GM23338 (cell line): ENCODE results near the gene FBN2. TPM values are rescaled to one million over a fixed set of nuclear protein-coding genes. Genes with fewer than 3 reads are reported as not detected.

Experiments
- ATAC-seq: fragments of 200-7000 bp; cut with Tn5 transposase; 3 replicates; pipeline ENCODE4 v1.9.1; 2020
- DNase-seq: peaks from one replicate; pipeline ENCODE4 v3.0.0-alpha.2; 2015; ENCODE audit warnings: low spot score
- H2AFZ ChIP-seq: fragments of 200-600 bp; sonication (generic); 2 replicates; pipeline ENCODE4 v1.8.0; 2016; ENCODE audit warnings: antibody characterized with exemption, mild to moderate bottlenecking, moderate library complexity
- H3F3A ChIP-seq: fragments of 200-600 bp; sonication (generic); replicated peaks from 2 replicates; pipeline ENCODE4 v1.8.0; 2017; ENCODE audit warnings: antibody characterized with exemption, mixed run types, low read depth
- H3K27ac ChIP-seq: fragments of 200-600 bp; sonication (generic); 2 replicates; pipeline ENCODE4 v1.6.1; 2016; ENCODE audit warnings: low read depth
- H3K27me3 ChIP-seq: fragments of 200-600 bp; sonication (generic); 2 replicates; pipeline ENCODE4 v1.8.0; 2016; ENCODE audit warnings: mild to moderate bottlenecking, mixed run types, moderate library complexity; ENCODE audit not compliant: insufficient read depth
- H3K36me3 ChIP-seq: fragments of 200-600 bp; sonication (generic); 2 replicates; pipeline ENCODE4 v1.8.0; 2016; ENCODE audit warnings: mild to moderate bottlenecking; ENCODE audit not compliant: insufficient read depth
- H3K4me1 ChIP-seq: fragments of 200-600 bp; sonication (generic); 2 replicates; pipeline ENCODE4 v1.8.0; 2016; ENCODE audit warnings: mild to moderate bottlenecking, moderate library complexity; ENCODE audit not compliant: insufficient read depth
- H3K4me2 ChIP-seq: fragments of 200-600 bp; sonication (generic); 2 replicates; pipeline ENCODE4 v1.7.1; 2017; ENCODE audit warnings: mixed run types
- H3K4me3 ChIP-seq: fragments of 200-600 bp; sonication (generic); 2 replicates; pipeline ENCODE4 v1.6.1; 2016; ENCODE audit warnings: mixed run types
- H3K79me2 ChIP-seq: fragments of 200-600 bp; sonication (generic); replicated peaks from 2 replicates; pipeline ENCODE4 v1.8.0; 2017; ENCODE audit warnings: mild to moderate bottlenecking; ENCODE audit not compliant: insufficient read depth
- H3K9me2 ChIP-seq: fragments of 200-600 bp; sonication (generic); 2 replicates; pipeline ENCODE4 v1.8.0; 2017; ENCODE audit not compliant: insufficient read depth
- H4K20me1 ChIP-seq: fragments of 200-600 bp; sonication (generic); replicated peaks from 2 replicates; pipeline ENCODE4 v1.8.0; 2017; ENCODE audit warnings: mild to moderate bottlenecking; ENCODE audit not compliant: insufficient read depth
- H3K27ac Mint-ChIP-seq: 2 replicates; pipeline ENCODE4 v1.8.0; 2020; ENCODE audit warnings: inconsistent platforms, mild to moderate bottlenecking, moderate library complexity, mixed read lengths
- H3K27me3 Mint-ChIP-seq: 3 replicates; pipeline ENCODE4 v1.8.0; 2022; ENCODE audit warnings: low read depth, mild to moderate bottlenecking, moderate library complexity, mixed read lengths, inconsistent platforms; ENCODE audit not compliant: insufficient read depth, poor library complexity
- H3K36me3 Mint-ChIP-seq: 3 replicates; pipeline ENCODE4 v1.8.0; 2021; ENCODE audit warnings: low read depth, mild to moderate bottlenecking, inconsistent platforms, moderate library complexity, mixed read lengths
- H3K4me1 Mint-ChIP-seq: 3 replicates; pipeline ENCODE4 v1.8.0; 2020; ENCODE audit warnings: mild to moderate bottlenecking, inconsistent platforms, mixed read lengths
- H3K4me3 Mint-ChIP-seq: 3 replicates; pipeline ENCODE4 v1.8.0; 2021; ENCODE audit warnings: moderate library complexity, mild to moderate bottlenecking, inconsistent platforms, mixed read lengths
- H3K9me3 Mint-ChIP-seq: 3 replicates; pipeline ENCODE4 v1.8.0; 2020; ENCODE audit warnings: moderate library complexity, mild to moderate bottlenecking, inconsistent platforms, mixed read lengths
- CREB1 ChIP-seq: fragments of 250-450 bp; sonication (Bioruptor Pico); IDR thresholded peaks from 2 replicates; pipeline ENCODE4 v1.5.0; 2020; ENCODE audit warnings: low read depth, mild to moderate bottlenecking, moderate library complexity
- CTCF ChIP-seq, 2 experiments: fragments of 200-600 bp in 1 of 2; sonication (generic) in 1 of 2; conservative IDR thresholded peaks; 2 replicates each; pipeline versions ENCODE4 v1.5.1 to v1.6.1; 2016 to 2017; ENCODE audit warnings: antibody characterized with exemption in 2 of 2, low read depth in 2 of 2, mild to moderate bottlenecking in 2 of 2, moderate library complexity in 1 of 2
- ETS1 ChIP-seq: IDR thresholded peaks from 2 replicates; pipeline ENCODE4 v1.6.1; 2016; ENCODE audit warnings: antibody characterized with exemption
- JUNB ChIP-seq: IDR thresholded peaks from one replicate; pipeline ENCODE4 v1.6.1; 2016; ENCODE audit warnings: antibody characterized with exemption; ENCODE audit not compliant: unreplicated experiment
- REST ChIP-seq: IDR thresholded peaks from one replicate; pipeline ENCODE4 v1.6.1; 2018; ENCODE audit warnings: antibody characterized with exemption; ENCODE audit not compliant: unreplicated experiment
- ZNF114 ChIP-seq: fragments of 250-450 bp; sonication (Bioruptor Pico); IDR thresholded peaks from 2 replicates; pipeline ENCODE4 v1.5.0; 2020; ENCODE audit warnings: mild to moderate bottlenecking, moderate library complexity
- polyA plus RNA-seq: library from polyadenylated mRNA; unstranded; fragments of >200 nt; fragmentation: Nextera tagmentation; extraction: Ambion mirVana; gene quantifications from 2 replicates; pipeline ENCODE4 v1.2.1, GENCODE V29; 2016
- total RNA-seq: library from RNA; depleted of rRNA; stranded (reverse); fragments of >200 nt; shearing (Covaris generic); gene quantifications from 2 replicates; pipeline ENCODE4 v1.2.3, GENCODE V29; 2014

Gene FBN2
- total and polyA plus RNA-seq, 2 experiments from 2014 or later: 2.6 to 13.6 TPM

GRCh38 chr5:128362370-128362769 lies 175.7 kb downstream of the FBN2 start:
- TF ChIP-seq REST: no peak
- no peak for TF ChIP-seq CREB1
- TF ChIP-seq ZNF114 (CRISPR knock-in tag): no peak
- Mint-ChIP-seq H3K27ac (no peak overlapping the region), H3K27me3 (no peaks in the 10 kb centered on the region), H3K4me3 (no peak overlapping the region), H3K36me3 (no peaks in the 10 kb centered on the region), H3K9me3 (no peaks in the 10 kb centered on the region), H3K4me1 (no peaks in the 10 kb centered on the region)
- Histone ChIP-seq H3F3A (no peaks in the 10 kb centered on the region), H4K20me1 (no peaks in the 10 kb centered on the region), H3K27ac (no peak overlapping the region), H3K4me3 (no peak overlapping the region), H3K4me1 (no peaks in the 10 kb centered on the region), H3K27me3 (no peaks in the 10 kb centered on the region), H3K4me2 (no peak overlapping the region), H2AFZ (no peak overlapping the region), H3K36me3 (no peaks in the 10 kb centered on the region), H3K79me2 (no peaks in the 10 kb centered on the region), H3K9me2 (no peaks in the 10 kb centered on the region)
- ATAC-seq (no peak), DNase-seq (no peak)

GRCh38 chr5:128358826-128359225 lies 179.2 kb downstream of the FBN2 start:
- TF ChIP-seq CTCF (conservative IDR thresholded peaks at IDR 0.05; ENCODE audit: low read depth in 2 of 2): no peak
- TF ChIP-seq JUNB: no peak
- no peak for TF ChIP-seq ETS1
- no peak for TF ChIP-seq CREB1
- Histone ChIP-seq H3K4me3 (no peak overlapping the region), H3K4me1 (no peaks in the 10 kb centered on the region; the same call in 1 of the 2 replicates), H3K79me2 (no peaks in the 10 kb centered on the region), H3K4me2 (no peak overlapping the region), H4K20me1 (no peaks in the 10 kb centered on the region), H3K9me2 (no peaks in the 10 kb centered on the region), H2AFZ (no peak overlapping the region), H3F3A (no peaks in the 10 kb centered on the region), H3K36me3 (no peaks in the 10 kb centered on the region), H3K27me3 (no peaks in the 10 kb centered on the region), H3K27ac (no peak overlapping the region)
- Mint-ChIP-seq H3K36me3 (peaks cover 3% of the 10 kb centered on the region; the same call in 1 of the 3 replicates), H3K9me3 (no peaks in the 10 kb centered on the region), H3K27ac (no peak overlapping the region), H3K27me3 (no peaks in the 10 kb centered on the region), H3K4me1 (peaks cover 6% of the 10 kb centered on the region; the same call in 2 of the 3 replicates), H3K4me3 (no peak overlapping the region)
- no peak for ATAC-seq
- no peak for DNase-seq
